Measurements from ENCODE around the gene PADI6. TPM values are rescaled to one million over a fixed set of nuclear protein-coding genes. Genes with fewer than 3 reads are reported as not detected.

PADI6 gene
- total RNA-seq = not detected

- H3K27me3 ChIP-seq = no peaks in the 10 kb centered on the region
- intact Hi-C loops (cut with DNase I) = no loop called here
- no peak for DNase-seq (ENCODE audit: low spot score in 2 of 2)
These were observed at the start of gene PADI6 for GRCh38 chr1:17371896-17372295. Gene PADI6 (plus strand): TSS chr1:17372196. CDS start chr1:17372246, 50 bp downstream.

DNA sequence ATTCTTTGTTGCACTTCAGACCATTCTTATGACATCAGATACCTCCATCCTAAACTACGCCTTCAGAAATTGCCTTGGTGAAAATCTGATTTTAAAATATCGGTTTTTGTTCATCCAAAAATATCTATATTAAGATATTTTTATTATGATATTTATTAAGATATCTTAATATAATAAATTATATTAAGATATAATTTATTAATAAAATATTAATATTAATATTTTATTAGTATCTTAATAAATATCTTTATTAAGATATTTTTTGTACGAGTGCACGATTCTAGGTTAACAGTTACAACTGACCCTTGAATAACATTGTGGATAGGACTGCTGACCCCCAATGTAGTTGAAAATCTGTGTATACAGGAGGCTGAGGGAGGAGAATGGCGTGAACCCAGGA is 43.1 kb upstream of the PADI6 start:
- Histone ChIP-seq H3K27me3 (no peaks in the 10 kb centered on the region), H3K4me3 (no peak overlapping the region), H3K9me3 (no peaks in the 10 kb centered on the region), H3K4me1 (no peaks in the 10 kb centered on the region), H3K27ac (no peak overlapping the region), H3K36me3 (no peaks in the 10 kb centered on the region)
- no peak for TF ChIP-seq CTCF (IDR thresholded peaks at IDR 0.05)
- intact Hi-C loops (cut with DNase I) = no loop called here
- DNase-seq (ENCODE audit: low spot score in 2 of 2) = no peak

More at GRCh38 chr1:17371896-17372295, at the start of gene PADI6:
- Histone ChIP-seq H3K27ac (no peak within 1 kb of the TSS), H3K36me3 (no peaks in the 10 kb centered on the region), H3K9me3 (no peaks in the 10 kb centered on the region), H3K4me3 (no peak within 1 kb of the TSS), H3K4me1 (no peaks in the 10 kb centered on the region)
- TF ChIP-seq CTCF (IDR thresholded peaks at IDR 0.05) = no peak

GRCh38 chr1:17329610-17330009 is 42.4 kb upstream of the PADI6 start:
- no peaks in the 10 kb centered on the region for H3K9me3 ChIP-seq
- H3K4me1 ChIP-seq = no peaks in the 10 kb centered on the region
- no peak for TF ChIP-seq CTCF (IDR thresholded peaks at IDR 0.05)
- H3K27ac ChIP-seq = no peak overlapping the region
- no peaks in the 10 kb centered on the region for H3K27me3 ChIP-seq
- no peak overlapping the region for H3K4me3 ChIP-seq
- intact Hi-C loops (cut with DNase I) = no loop called here
- no peaks in the 10 kb centered on the region for H3K36me3 ChIP-seq
- DNase-seq (ENCODE audit: low spot score in 2 of 2) = no peak

DNA sequence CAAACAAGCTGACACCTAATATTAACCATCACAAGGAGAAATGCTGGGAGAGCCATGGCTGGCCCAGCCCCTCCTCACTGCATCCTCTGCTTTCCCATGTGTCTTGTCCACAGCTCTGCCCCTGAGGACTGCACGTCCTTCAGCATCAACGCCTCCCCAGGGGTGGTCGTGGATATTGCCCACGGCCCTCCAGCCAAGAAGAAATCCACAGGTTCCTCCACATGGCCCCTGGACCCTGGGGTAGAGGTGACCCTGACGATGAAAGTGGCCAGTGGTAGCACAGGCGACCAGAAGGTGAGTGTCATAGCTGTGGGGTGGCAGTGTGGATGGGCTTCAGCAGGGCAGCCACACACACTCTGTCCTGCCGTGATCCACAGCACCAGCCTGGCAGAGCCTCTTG is 41.1 kb upstream of the PADI6 start:
- Histone ChIP-seq H3K4me3 (no peak overlapping the region), H3K9me3 (no peaks in the 10 kb centered on the region), H3K4me1 (no peaks in the 10 kb centered on the region), H3K27me3 (no peaks in the 10 kb centered on the region), H3K36me3 (no peaks in the 10 kb centered on the region), H3K27ac (no peak overlapping the region)
- intact Hi-C loops (cut with DNase I) = no loop called here
- DNase-seq (ENCODE audit: low spot score in 2 of 2) = peak in 1 of 2 donors; percentile 30
- no peak for TF ChIP-seq CTCF (IDR thresholded peaks at IDR 0.05)

GRCh38 chr1:17333081-17333480 is 38.9 kb upstream of the PADI6 start:
- intact Hi-C loops (cut with DNase I) = no loop called here

More at GRCh38 chr1:17333081-17333480, 38.9 kb upstream of the PADI6 start:
- no peak overlapping the region for H3K27ac ChIP-seq
- no peaks in the 10 kb centered on the region for H3K27me3 ChIP-seq
- no peaks in the 10 kb centered on the region for H3K9me3 ChIP-seq
- no peaks in the 10 kb centered on the region for H3K4me1 ChIP-seq
- DNase-seq (ENCODE audit: low spot score in 2 of 2) = peak in 1 of 2 donors; percentile 50
- H3K4me3 ChIP-seq = no peak overlapping the region
- TF ChIP-seq CTCF (IDR thresholded peaks at IDR 0.05) = no peak
- no peaks in the 10 kb centered on the region for H3K36me3 ChIP-seq
